Kidney epithelial cell (primary cell): ENCODE measurements around the gene C1orf226. TPM values are rescaled to one million over a fixed set of nuclear protein-coding genes. Genes with fewer than 3 reads are reported as not detected.

Experiments used
- DNase-seq: peaks from one replicate; pipeline ENCODE4 v3.0.0-alpha.2; 2010; ENCODE audit warnings: low read depth
- H3K27me3 ChIP-seq: 2 replicates; pipeline ENCODE4 v1.6.0; 2011; ENCODE audit warnings: low read length; ENCODE audit not compliant: control insufficient read depth, insufficient read depth
- H3K36me3 ChIP-seq: 2 replicates; pipeline ENCODE4 v1.5.1; 2011; ENCODE audit warnings: low read length; ENCODE audit not compliant: control insufficient read depth, insufficient read depth
- H3K4me3 ChIP-seq: 2 replicates; pipeline ENCODE4 v1.5.1; 2011; ENCODE audit warnings: low read depth, mild to moderate bottlenecking, control low read depth, low read length
- total RNA-seq: library from RNA; depleted of rRNA; stranded (reverse); fragments of >200 nt; gene quantifications from 2 replicates; pipeline ENCODE4 v1.2.3, GENCODE V29; 2015
- TF ChIP-seq, protein P1 (sequence below): IDR thresholded peaks from 2 replicates; pipeline ENCODE4 v1.5.1; 2011; ENCODE audit warnings: mild to moderate bottlenecking, moderate library complexity, low read length, control low read depth, inconsistent platforms; ENCODE audit not compliant: insufficient read depth, poor library complexity, severe bottlenecking

Gene C1orf226
- total RNA-seq, 1 donor from 2014 or later: 3.7 TPM

- DNase-seq: no peak
These were observed 8.4 kb downstream of the C1orf226 start for GRCh38 chr1:162389971-162390370.

DNA sequence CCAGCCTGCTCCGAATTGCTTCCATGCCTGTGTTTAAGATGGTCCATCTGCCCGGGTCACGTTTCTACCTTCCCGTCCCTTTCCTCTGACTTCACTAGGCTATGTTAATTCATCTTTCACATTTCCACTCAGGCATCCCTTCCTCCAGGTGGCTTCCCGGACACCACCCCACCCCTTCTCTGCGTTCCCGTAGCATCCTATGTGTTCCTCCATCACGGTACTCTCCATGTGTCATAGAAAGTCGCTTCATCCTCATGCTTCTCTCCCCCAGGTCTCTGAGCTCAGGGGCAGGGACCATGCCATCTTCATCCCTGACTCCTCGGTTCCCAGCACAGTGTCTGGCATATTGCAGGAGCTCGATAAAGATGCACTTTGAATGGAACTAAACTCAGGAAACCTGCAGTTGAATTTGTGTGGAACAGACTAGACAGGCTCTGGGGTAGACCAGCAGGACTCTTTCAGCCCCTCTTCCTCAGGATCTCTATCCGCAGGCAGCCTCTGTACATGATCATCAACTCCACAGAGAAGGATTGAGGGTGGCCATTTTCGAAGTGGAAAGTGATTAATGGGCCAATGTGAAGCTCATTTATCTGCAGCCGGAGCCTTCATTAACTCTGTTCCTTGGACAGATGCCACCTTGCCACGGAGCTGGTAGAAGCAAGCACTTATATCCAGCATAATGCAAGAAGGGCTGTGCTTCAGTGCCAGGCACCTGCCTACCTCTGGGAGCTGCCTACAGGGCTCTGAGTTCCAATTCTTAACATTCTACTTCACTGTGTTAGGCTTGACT, 9.1 kb downstream of the C1orf226 start:
- Histone ChIP-seq H3K27me3 (no peaks in the 10 kb centered on the region), H3K36me3 (peaks cover 1% of the 10 kb centered on the region), H3K4me3 (no peak overlapping the region)
- DNase-seq: no peak
- TF ChIP-seq, protein P1, sequence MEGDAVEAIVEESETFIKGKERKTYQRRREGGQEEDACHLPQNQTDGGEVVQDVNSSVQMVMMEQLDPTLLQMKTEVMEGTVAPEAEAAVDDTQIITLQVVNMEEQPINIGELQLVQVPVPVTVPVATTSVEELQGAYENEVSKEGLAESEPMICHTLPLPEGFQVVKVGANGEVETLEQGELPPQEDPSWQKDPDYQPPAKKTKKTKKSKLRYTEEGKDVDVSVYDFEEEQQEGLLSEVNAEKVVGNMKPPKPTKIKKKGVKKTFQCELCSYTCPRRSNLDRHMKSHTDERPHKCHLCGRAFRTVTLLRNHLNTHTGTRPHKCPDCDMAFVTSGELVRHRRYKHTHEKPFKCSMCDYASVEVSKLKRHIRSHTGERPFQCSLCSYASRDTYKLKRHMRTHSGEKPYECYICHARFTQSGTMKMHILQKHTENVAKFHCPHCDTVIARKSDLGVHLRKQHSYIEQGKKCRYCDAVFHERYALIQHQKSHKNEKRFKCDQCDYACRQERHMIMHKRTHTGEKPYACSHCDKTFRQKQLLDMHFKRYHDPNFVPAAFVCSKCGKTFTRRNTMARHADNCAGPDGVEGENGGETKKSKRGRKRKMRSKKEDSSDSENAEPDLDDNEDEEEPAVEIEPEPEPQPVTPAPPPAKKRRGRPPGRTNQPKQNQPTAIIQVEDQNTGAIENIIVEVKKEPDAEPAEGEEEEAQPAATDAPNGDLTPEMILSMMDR: no peak

More at GRCh38 chr1:162389971-162390370, 8.4 kb downstream of the C1orf226 start:
- TF ChIP-seq, protein P1: no peak
- H3K36me3 ChIP-seq: peaks cover 1% of the 10 kb centered on the region
- no peak overlapping the region for H3K4me3 ChIP-seq
- no peaks in the 10 kb centered on the region for H3K27me3 ChIP-seq

- Histone ChIP-seq H3K4me3 (no peak overlapping the region), H3K36me3 (no peaks in the 10 kb centered on the region), H3K27me3 (no peaks in the 10 kb centered on the region)
- DNase-seq: no peak
- TF ChIP-seq, protein P1: peak; percentile 89
These were observed 10.4 kb downstream of the C1orf226 start for GRCh38 chr1:162391790-162392563.

DNA sequence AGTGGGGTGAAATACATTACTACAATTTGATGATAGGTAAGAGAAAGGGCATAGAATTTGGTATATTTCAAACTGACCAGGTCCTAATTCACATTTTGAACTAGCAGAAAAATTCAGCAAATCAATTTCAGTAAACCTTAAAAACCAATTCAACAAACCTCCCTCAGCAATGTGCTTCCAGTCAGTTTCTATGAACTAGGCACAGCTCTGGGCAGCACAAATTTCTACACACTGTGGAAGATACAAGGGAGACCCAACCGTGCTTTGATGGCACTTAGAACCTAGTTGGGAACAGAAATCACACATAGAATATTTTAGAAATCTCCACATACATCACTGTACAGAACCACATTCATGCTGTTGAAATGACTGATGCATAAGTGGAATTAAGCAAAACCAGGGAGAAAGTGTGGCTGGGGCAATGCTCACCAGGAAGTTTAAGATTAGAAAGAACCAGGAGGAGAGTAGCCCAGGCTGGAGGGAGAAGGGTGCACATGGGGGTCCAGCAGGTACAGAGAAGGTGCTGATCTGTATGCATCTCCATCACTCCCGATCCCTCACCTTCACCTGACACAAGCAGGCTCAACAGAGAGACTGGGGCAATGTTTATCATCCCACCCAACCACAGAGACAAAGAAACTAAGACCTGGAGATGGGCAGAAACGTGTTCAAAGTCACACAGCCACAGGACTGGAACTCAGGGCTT, 14.8 kb downstream of the C1orf226 start:
- no peaks in the 10 kb centered on the region for H3K27me3 ChIP-seq
- DNase-seq: no peak
- no peaks in the 10 kb centered on the region for H3K36me3 ChIP-seq
- H3K4me3 ChIP-seq: no peak overlapping the region
- TF ChIP-seq, protein P1: no peak

DNA sequence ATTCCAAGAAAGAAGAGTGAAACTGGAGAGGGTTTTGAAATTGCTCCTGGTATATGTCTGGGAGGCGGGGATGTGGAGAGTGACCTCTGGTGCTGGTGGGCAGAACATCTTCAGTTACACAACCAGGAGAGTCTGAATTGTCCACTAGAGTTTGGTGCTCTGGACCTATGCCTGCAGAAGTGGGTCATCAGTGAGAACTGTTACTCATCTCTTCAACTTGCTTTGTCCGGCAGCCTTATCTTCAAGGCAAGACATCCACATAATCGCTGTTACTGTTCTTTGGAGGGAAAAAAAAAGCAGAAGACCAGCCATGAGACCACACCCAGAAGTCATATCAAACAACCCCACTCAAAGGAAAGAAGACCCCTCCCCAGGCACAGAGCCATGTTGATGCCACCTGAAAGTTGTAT, 15.5 kb downstream of the C1orf226 start:
- Histone ChIP-seq H3K36me3 (no peaks in the 10 kb centered on the region), H3K27me3 (no peaks in the 10 kb centered on the region), H3K4me3 (no peak overlapping the region)
- DNase-seq: no peak
- TF ChIP-seq, protein P1: no peak
